Measurements from ENCODE around the gene DISP3.

DISP3 gene

GRCh38 chr1:11502516-11502915 is 23.6 kb downstream of the DISP3 start:
- Histone ChIP-seq H3K79me2 (ENCODE audit: insufficient read depth, low read length) (no peaks in the 10 kb centered on the region), H3K27ac (ENCODE audit: low read length) (no peak overlapping the region), H3K27me3 (ENCODE audit: insufficient read depth, low read length, poor library complexity) (no peaks in the 10 kb centered on the region), H4K20me1 (ENCODE audit: insufficient read depth, low read length) (no peaks in the 10 kb centered on the region), H2AFZ (ENCODE audit: low read depth, low read length) (no peak overlapping the region), H3K4me1 (ENCODE audit: insufficient read depth, low read length) (no peaks in the 10 kb centered on the region), H3K4me2 (ENCODE audit: insufficient read depth, low read length) (no peak overlapping the region), H3K9ac (ENCODE audit: low read depth, low read length) (no peak overlapping the region), H3K9me3 (ENCODE audit: insufficient read depth, low read length, severe bottlenecking) (peaks cover 24% of the 10 kb centered on the region), H3K4me3 (ENCODE audit: low read depth in 1 of 2, low read length in 2 of 2) (no peak overlapping the region), H3K36me3 (ENCODE audit: insufficient read depth, low read length) (peaks cover 5% of the 10 kb centered on the region; the same call in 1 of the 2 replicates)
- ATAC-seq (ENCODE audit: insufficient read depth, low read depth) (no peak), DNase-seq (no peak)
- TF ChIP-seq EZH2 (IDR thresholded peaks at IDR 0.05; ENCODE audit: borderline replicate concordance, low read depth, low read length, severe bottlenecking) (no peak), CTCF (IDR thresholded peaks at IDR 0.05; ENCODE audit: borderline replicate concordance, extremely low read depth, low read length, poor library complexity, severe bottlenecking) (no peak)

- Histone ChIP-seq H2AFZ (ENCODE audit: low read depth, low read length) (no peak overlapping the region), H3K36me3 (ENCODE audit: insufficient read depth, low read length) (peaks cover 5% of the 10 kb centered on the region; the same call in 1 of the 2 replicates), H3K4me1 (ENCODE audit: insufficient read depth, low read length) (no peaks in the 10 kb centered on the region), H3K9me3 (ENCODE audit: insufficient read depth, low read length, severe bottlenecking) (peaks cover 28% of the 10 kb centered on the region), H3K4me3 (ENCODE audit: low read depth in 1 of 2, low read length in 2 of 2) (no peak overlapping the region), H4K20me1 (ENCODE audit: insufficient read depth, low read length) (no peaks in the 10 kb centered on the region), H3K4me2 (ENCODE audit: insufficient read depth, low read length) (no peak overlapping the region), H3K27ac (ENCODE audit: low read length) (no peak overlapping the region), H3K27me3 (ENCODE audit: insufficient read depth, low read length, poor library complexity) (no peaks in the 10 kb centered on the region), H3K79me2 (ENCODE audit: insufficient read depth, low read length) (no peaks in the 10 kb centered on the region), H3K9ac (ENCODE audit: low read depth, low read length) (no peak overlapping the region)
- DNase-seq = no peak
- no peak for ATAC-seq (ENCODE audit: insufficient read depth, low read depth)
- no peak for TF ChIP-seq CTCF (IDR thresholded peaks at IDR 0.05; ENCODE audit: borderline replicate concordance, extremely low read depth, low read length, poor library complexity, severe bottlenecking)
- TF ChIP-seq EZH2 (IDR thresholded peaks at IDR 0.05; ENCODE audit: borderline replicate concordance, low read depth, low read length, severe bottlenecking) = no peak
Measured at GRCh38 chr1:11504599-11504998, 25.6 kb downstream of the DISP3 start.

- no peak for DNase-seq
- Histone ChIP-seq H3K9me3 (ENCODE audit: insufficient read depth, low read length, severe bottlenecking) (peaks cover 28% of the 10 kb centered on the region), H3K27me3 (ENCODE audit: insufficient read depth, low read length, poor library complexity) (no peaks in the 10 kb centered on the region), H3K4me1 (ENCODE audit: insufficient read depth, low read length) (no peaks in the 10 kb centered on the region), H3K4me3 (ENCODE audit: low read depth in 1 of 2, low read length in 2 of 2) (no peak overlapping the region), H3K9ac (ENCODE audit: low read depth, low read length) (no peak overlapping the region), H3K36me3 (ENCODE audit: insufficient read depth, low read length) (peaks cover 5% of the 10 kb centered on the region; the same call in 1 of the 2 replicates), H3K27ac (ENCODE audit: low read length) (no peak overlapping the region), H4K20me1 (ENCODE audit: insufficient read depth, low read length) (no peaks in the 10 kb centered on the region), H2AFZ (ENCODE audit: low read depth, low read length) (no peak overlapping the region), H3K4me2 (ENCODE audit: insufficient read depth, low read length) (no peak overlapping the region), H3K79me2 (ENCODE audit: insufficient read depth, low read length) (no peaks in the 10 kb centered on the region)
- ATAC-seq (ENCODE audit: insufficient read depth, low read depth) = no peak
- TF ChIP-seq CTCF (IDR thresholded peaks at IDR 0.05; ENCODE audit: borderline replicate concordance, extremely low read depth, low read length, poor library complexity, severe bottlenecking) (no peak), EZH2 (IDR thresholded peaks at IDR 0.05; ENCODE audit: borderline replicate concordance, low read depth, low read length, severe bottlenecking) (no peak)
Measured at GRCh38 chr1:11505591-11506538, 26.9 kb downstream of the DISP3 start.

Measured in DND-41 (cell line).